ENCODE data around the gene NELL2. TPM values are rescaled to one million over a fixed set of nuclear protein-coding genes. Genes with fewer than 3 reads are reported as not detected.
"Not testable (repeated sequence)": the region's sequence is repeated elsewhere in the genome, so short reads cannot be mapped to it uniquely, and the experiment has no call there.

NELL2 gene
- total and polyA plus RNA-seq, 8 donors = 0.50 to 133 (median 3.1) TPM

DNA sequence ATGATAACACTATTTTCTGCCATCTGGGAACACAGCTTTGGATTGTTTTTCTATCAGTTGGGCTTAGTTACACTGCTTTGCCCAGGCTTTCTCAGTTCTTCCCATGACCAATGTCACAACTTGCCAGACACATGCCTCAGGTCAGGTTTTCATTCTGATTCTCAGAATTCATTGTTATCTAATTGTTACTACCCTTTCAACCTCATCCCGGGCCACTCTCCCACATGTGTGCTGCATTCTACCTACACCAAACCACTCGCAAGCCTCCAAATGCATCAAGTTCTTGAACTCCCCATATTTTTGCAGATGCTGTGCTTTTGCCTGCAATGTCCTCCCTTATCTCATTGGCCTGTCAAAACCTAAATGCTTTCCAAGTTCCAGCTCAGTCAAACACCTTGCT, 36.3 kb downstream of the NELL2 start:
- DNase-seq = no peak

DNA sequence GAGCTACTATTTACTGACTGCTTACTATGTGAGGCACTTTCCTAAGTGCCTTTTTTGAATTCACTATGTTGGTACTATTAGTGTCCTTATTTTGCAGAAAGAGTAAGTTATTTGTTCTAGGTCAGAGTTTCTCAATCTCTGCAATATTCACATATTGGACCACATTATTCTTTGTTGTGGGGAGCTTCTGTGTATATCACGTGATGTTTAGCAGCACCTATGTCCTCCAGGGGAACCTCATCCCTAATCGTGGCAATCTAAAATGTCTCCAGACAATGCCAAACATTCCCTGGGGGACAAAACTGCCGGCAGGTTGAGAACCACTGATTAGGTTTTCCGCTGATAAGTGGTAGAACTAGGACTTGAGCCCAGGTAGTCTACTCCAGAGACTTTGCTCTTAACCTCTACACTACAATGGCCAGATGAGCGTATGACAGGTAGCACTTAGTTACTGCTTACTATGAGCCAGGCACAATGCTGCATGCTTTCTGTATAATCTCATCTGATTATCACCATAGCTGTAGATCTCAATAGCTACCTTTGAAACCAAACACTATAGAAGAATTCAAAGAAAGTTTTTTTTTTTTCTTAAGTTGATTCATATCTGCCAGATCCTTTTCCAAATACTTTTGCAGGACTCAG, 38.9 kb downstream of the NELL2 start:
- Histone ChIP-seq H3K9me3 (no peaks in the 10 kb centered on the region), H3K4me1 (peaks cover 0 to 10% (median 0%) of the 10 kb centered on the region in 4 donors), H3K4me3 (no peak overlapping the region), H3K27me3 (no peaks in the 10 kb centered on the region), H3K36me3 (no peaks in the 10 kb centered on the region), H3K27ac (no peak overlapping the region)
- no peak for DNase-seq
- intact Hi-C loops (cut with DNase I; ENCODE audit: low total_unique reads) = no loop called here
- 42 to 67% (median 52%) methylated on average over 5 of the region's 5 CpGs for WGBS, 5 donors
- TF ChIP-seq POLR2A (IDR thresholded peaks at IDR 0.05) = no peak
- TF ChIP-seq, protein P1, sequence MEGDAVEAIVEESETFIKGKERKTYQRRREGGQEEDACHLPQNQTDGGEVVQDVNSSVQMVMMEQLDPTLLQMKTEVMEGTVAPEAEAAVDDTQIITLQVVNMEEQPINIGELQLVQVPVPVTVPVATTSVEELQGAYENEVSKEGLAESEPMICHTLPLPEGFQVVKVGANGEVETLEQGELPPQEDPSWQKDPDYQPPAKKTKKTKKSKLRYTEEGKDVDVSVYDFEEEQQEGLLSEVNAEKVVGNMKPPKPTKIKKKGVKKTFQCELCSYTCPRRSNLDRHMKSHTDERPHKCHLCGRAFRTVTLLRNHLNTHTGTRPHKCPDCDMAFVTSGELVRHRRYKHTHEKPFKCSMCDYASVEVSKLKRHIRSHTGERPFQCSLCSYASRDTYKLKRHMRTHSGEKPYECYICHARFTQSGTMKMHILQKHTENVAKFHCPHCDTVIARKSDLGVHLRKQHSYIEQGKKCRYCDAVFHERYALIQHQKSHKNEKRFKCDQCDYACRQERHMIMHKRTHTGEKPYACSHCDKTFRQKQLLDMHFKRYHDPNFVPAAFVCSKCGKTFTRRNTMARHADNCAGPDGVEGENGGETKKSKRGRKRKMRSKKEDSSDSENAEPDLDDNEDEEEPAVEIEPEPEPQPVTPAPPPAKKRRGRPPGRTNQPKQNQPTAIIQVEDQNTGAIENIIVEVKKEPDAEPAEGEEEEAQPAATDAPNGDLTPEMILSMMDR (IDR thresholded peaks at IDR 0.05) = no peak
- TF ChIP-seq POLR2AphosphoS5 (IDR thresholded peaks at IDR 0.05) = no peak
- TF ChIP-seq EP300 (IDR thresholded peaks at IDR 0.05) = no peak

More for the DNA sequence above, 36.3 kb downstream of the NELL2 start:
- Histone ChIP-seq H3K9me3 (no peaks in the 10 kb centered on the region), H3K4me3 (no peak overlapping the region), H3K36me3 (no peaks in the 10 kb centered on the region), H3K27ac (no peak overlapping the region), H3K4me1 (peaks cover 0 to 10% (median 0%) of the 10 kb centered on the region in 4 donors), H3K27me3 (no peaks in the 10 kb centered on the region)
- WGBS, 5 donors = 74 to 83% (median 82%) methylated on average over 2 of the region's 2 CpGs
- no peak for TF ChIP-seq EP300 (IDR thresholded peaks at IDR 0.05)
- TF ChIP-seq POLR2A (IDR thresholded peaks at IDR 0.05) = no peak
- TF ChIP-seq POLR2AphosphoS5 (IDR thresholded peaks at IDR 0.05) = no peak
- TF ChIP-seq, protein P1 (IDR thresholded peaks at IDR 0.05) = no peak
- intact Hi-C loops (cut with DNase I; ENCODE audit: low total_unique reads) = no loop called here

DNA sequence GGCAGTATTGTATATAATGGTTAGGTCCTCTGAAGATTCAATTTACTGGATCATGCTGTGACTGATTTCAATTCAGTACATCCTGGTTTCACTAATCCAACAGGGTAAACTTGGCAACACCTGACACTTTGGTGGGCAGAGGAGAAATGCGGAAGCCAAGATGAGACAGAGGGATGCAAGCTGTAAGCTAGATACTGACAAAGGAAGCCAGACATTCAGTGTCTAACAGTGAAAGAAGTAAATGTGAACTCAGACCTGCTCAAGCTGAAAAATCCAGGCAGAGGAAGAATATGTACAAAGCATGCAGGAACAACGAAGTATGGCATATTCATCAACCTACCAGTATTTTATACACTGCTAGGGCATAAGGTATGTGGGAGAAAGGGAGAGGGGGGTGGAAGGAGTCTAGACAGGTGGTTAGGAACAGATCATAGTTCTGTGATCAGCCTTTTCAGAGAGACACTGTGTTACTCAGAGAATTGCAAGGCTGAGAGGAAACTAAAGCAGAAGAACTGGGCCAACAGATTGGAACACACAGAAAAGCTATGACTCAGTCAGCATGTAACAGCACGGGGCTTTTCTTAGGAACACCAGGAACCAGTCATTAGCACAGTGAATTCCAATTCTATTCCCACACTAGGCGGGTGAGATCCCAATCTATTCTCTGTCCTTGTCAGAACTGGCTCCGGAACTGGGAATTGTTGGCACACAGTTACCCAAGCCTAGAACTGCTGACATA, 40.3 kb downstream of the NELL2 start:
- 62 to 79% (median 76%) methylated on average over 5 of the region's 5 CpGs for WGBS, 5 donors

DNA sequence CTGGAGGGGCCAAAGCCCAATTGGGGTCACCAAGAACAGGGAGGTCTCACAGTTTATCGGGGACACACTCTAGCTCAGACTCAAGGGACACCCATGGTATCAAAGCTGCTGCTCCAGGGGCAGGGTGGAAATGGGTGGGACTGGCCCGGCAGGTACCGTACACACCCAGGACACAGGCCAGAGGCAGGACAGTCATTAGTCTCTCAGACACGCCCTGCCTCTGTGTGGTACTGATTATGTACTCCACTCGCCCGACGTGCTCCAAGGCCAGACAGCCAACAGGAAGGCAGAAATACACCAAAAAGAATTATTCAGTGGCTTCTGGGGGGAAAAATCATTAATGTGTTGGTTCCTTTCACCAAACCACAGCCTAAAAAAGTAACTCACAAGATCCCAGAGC, 41.1 kb downstream of the NELL2 start:
- peak in 1 of 2 donors; percentile 60 for DNase-seq
- H3K4me3 ChIP-seq; intact Hi-C loops (cut with DNase I; ENCODE audit: low total_unique reads); H3K36me3 ChIP-seq; H3K27me3 ChIP-seq; H3K9me3 ChIP-seq: not testable (repeated sequence)
- Histone ChIP-seq H3K4me1 (peaks cover 0 to 10% (median 0%) of the 10 kb centered on the region in 4 donors), H3K27ac (peak overlapping the region in 1 of 5 donors; percentile 1)
- WGBS, 5 donors = 48 to 80% (median 56%) methylated on average over 4 to 7 of the region's 7 CpGs

More for the DNA sequence above, 40.3 kb downstream of the NELL2 start:
- no peaks in the 10 kb centered on the region for H3K27me3 ChIP-seq
- peaks cover 0 to 10% (median 0%) of the 10 kb centered on the region in 4 donors for H3K4me1 ChIP-seq
- H3K4me3 ChIP-seq = no peak overlapping the region
- peak overlapping the region in 1 of 5 donors; percentile 1 for H3K27ac ChIP-seq
- intact Hi-C loops (cut with DNase I; ENCODE audit: low total_unique reads) = no loop called here
- H3K36me3 ChIP-seq = no peaks in the 10 kb centered on the region
- TF ChIP-seq, protein P1 (IDR thresholded peaks at IDR 0.05) = no peak
- TF ChIP-seq EP300 (IDR thresholded peaks at IDR 0.05) (no peak), POLR2AphosphoS5 (IDR thresholded peaks at IDR 0.05) (no peak), POLR2A (IDR thresholded peaks at IDR 0.05) (no peak)
- no peak for DNase-seq
- no peaks in the 10 kb centered on the region for H3K9me3 ChIP-seq

Data from stomach (tissue), 9 donors.